Right forelimb (tissue), 1 donor: ENCODE data around the gene NOTO.
"Not testable (repeated sequence)": the region's sequence is repeated elsewhere in the genome, so short reads cannot be mapped to it uniquely, and the experiment has no call there.

Source experiments
- DNase-seq: peaks from one replicate; pipeline ENCODE4 v3.0.0-alpha.2; 2018

NOTO gene

GRCh38 chr2:73202156-73203054 is at the start of gene NOTO:
NOTO (plus strand) TSS chr2:73202574; CDS start chr2:73202667, 93 bp downstream.
- DNase-seq = peak; percentile 50

GRCh38 chr2:73156539-73157124 is 45.7 kb upstream of the NOTO start:
- DNase-seq = peak; percentile 70

- DNase-seq = no peak
Observed at GRCh38 chr2:73162856-73163391, 39.5 kb upstream of the NOTO start.

GRCh38 chr2:73163483-73164367 is 38.6 kb upstream of the NOTO start:
- DNase-seq = peak; percentile 83

GRCh38 chr2:73165978-73166377 is 36.4 kb upstream of the NOTO start:
- DNase-seq = not testable (repeated sequence)

- not testable (repeated sequence) for DNase-seq
Observed at GRCh38 chr2:73166813-73167212, 35.6 kb upstream of the NOTO start.

GRCh38 chr2:73168348-73168747 is 34.0 kb upstream of the NOTO start:
- DNase-seq = not testable (repeated sequence)

- DNase-seq = not testable (repeated sequence)
Observed at GRCh38 chr2:73170341-73170740, 32.0 kb upstream of the NOTO start.

GRCh38 chr2:73172963-73173362 is 29.4 kb upstream of the NOTO start:
- DNase-seq = no peak

- no peak for DNase-seq
Observed at GRCh38 chr2:73173781-73174180, 28.6 kb upstream of the NOTO start.

GRCh38 chr2:73174244-73174643 is 28.1 kb upstream of the NOTO start:
- DNase-seq = no peak

- no peak for DNase-seq
Observed at GRCh38 chr2:73174941-73175662, 27.3 kb upstream of the NOTO start.

GRCh38 chr2:73175663-73176204 is 26.6 kb upstream of the NOTO start:
- peak; percentile 77 for DNase-seq

- DNase-seq = peak; percentile 54
Observed at GRCh38 chr2:73176205-73176880, 26.0 kb upstream of the NOTO start.

GRCh38 chr2:73176881-73177644 is 25.3 kb upstream of the NOTO start:
- peak; percentile 94 for DNase-seq

- no peak for DNase-seq
Observed at GRCh38 chr2:73177645-73178255, 24.6 kb upstream of the NOTO start.

GRCh38 chr2:73185965-73186364 is 16.4 kb upstream of the NOTO start:
- no peak for DNase-seq

- DNase-seq = no peak
Observed at GRCh38 chr2:73187549-73187948, 14.8 kb upstream of the NOTO start.

- no peak for DNase-seq
Observed at GRCh38 chr2:73197579-73197978, 4.8 kb upstream of the NOTO start.

- not testable (repeated sequence) for DNase-seq
Observed at GRCh38 chr2:73200281-73200680, 2.1 kb upstream of the NOTO start.
